DOHH2 (cell line): ENCODE data around the gene PRKN.

ENCODE experiments used
- CTCF ChIP-seq: fragments of 200-600 bp; sonication (generic); IDR thresholded peaks from one replicate; pipeline ENCODE4 v1.5.1; 2014; ENCODE audit warnings: antibody characterized with exemption, mild to moderate bottlenecking, low read depth, low read length; ENCODE audit not compliant: poor library complexity, severe bottlenecking
- EZH2phosphoT487 ChIP-seq: fragments of 200-600 bp; sonication (generic); IDR thresholded peaks from 2 replicates; pipeline ENCODE4 v1.6.1; 2017; ENCODE audit warnings: borderline replicate concordance, mild to moderate bottlenecking, antibody characterized with exemption, low read length, moderate library complexity, mixed read lengths

GRCh38 chr6:161583584-161583983 lies 1144.0 kb downstream of the PRKN start:
- TF ChIP-seq CTCF, result no peak
- TF ChIP-seq EZH2phosphoT487, result no peak
